Ovary (tissue), 3 donors: ENCODE data around the gene OPN5.

Experiments used
- POLR2A ChIP-seq: fragments of 450-650 bp; IDR thresholded peaks from one replicate; pipeline ENCODE4 v1.6.1; 2017; ENCODE audit warnings: antibody characterized with exemption, mild to moderate bottlenecking, moderate library complexity
- TF ChIP-seq, protein P1 (sequence below), 3 donors: fragments of 450-650 bp in 2 of 3; fragments of 200-600 bp in 1 of 3; IDR thresholded peaks; one replicate each; pipeline versions ENCODE4 v1.5.1 to v1.8.0; 2016 to 2022; ENCODE audit warnings: antibody characterized with exemption in 3 of 3, mild to moderate bottlenecking in 1 of 3
- donor health status: DM: no; HTN: no; CAD: no.

DNA sequence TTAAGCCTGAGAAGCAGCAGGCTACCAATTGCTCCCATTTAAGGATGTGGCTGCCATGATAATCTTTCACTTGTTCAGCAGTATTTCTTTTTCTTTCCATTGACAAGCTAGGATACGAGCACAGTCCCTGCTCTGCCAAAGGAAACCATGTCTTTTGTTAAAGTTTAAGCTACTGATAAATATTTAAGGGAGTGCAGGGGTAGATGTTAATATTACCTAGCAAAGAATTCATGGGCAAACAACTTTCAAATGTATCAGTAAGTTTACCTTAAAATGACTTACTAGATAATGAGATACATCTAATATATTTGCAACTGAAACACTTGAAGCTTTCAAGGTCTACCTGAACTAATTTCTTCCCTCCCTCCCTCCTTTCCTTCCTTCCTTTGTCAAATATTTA is 77.3 kb downstream of the OPN5 start:
- TF ChIP-seq, protein P1, sequence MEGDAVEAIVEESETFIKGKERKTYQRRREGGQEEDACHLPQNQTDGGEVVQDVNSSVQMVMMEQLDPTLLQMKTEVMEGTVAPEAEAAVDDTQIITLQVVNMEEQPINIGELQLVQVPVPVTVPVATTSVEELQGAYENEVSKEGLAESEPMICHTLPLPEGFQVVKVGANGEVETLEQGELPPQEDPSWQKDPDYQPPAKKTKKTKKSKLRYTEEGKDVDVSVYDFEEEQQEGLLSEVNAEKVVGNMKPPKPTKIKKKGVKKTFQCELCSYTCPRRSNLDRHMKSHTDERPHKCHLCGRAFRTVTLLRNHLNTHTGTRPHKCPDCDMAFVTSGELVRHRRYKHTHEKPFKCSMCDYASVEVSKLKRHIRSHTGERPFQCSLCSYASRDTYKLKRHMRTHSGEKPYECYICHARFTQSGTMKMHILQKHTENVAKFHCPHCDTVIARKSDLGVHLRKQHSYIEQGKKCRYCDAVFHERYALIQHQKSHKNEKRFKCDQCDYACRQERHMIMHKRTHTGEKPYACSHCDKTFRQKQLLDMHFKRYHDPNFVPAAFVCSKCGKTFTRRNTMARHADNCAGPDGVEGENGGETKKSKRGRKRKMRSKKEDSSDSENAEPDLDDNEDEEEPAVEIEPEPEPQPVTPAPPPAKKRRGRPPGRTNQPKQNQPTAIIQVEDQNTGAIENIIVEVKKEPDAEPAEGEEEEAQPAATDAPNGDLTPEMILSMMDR (IDR thresholded peaks at IDR 0.05), result no peak
- no peak for TF ChIP-seq POLR2A
